HG03064 (cell line): ENCODE measurements around the gene CST9L.

ENCODE experiments used
- ATAC-seq: cut with Tn5 transposase; IDR thresholded peaks from one replicate; pipeline ENCODE4 v1.9.1; 2021; ENCODE audit warnings: low read depth; ENCODE audit not compliant: unreplicated experiment

CST9L gene

DNA sequence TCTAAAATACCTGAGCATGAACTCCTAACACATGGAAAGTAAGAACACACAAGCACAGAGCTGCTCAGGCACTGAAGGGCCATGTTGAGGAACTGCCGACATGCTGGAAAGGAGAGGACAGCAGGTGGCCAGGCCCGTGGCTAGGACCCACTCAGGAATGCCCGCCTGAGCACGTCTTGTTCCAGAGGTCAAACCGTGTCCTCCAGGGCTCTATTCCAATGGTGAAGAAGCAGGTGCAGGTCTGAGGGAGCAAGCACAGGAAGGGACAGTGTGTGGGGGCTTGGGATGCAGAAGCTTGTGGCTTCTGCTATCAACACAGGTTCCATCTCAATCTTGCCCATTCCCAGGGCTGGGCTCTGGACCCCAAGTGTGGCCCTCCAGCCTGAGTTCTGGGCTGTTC, 20.7 kb downstream of the CST9L start:
- no peak for ATAC-seq

DNA sequence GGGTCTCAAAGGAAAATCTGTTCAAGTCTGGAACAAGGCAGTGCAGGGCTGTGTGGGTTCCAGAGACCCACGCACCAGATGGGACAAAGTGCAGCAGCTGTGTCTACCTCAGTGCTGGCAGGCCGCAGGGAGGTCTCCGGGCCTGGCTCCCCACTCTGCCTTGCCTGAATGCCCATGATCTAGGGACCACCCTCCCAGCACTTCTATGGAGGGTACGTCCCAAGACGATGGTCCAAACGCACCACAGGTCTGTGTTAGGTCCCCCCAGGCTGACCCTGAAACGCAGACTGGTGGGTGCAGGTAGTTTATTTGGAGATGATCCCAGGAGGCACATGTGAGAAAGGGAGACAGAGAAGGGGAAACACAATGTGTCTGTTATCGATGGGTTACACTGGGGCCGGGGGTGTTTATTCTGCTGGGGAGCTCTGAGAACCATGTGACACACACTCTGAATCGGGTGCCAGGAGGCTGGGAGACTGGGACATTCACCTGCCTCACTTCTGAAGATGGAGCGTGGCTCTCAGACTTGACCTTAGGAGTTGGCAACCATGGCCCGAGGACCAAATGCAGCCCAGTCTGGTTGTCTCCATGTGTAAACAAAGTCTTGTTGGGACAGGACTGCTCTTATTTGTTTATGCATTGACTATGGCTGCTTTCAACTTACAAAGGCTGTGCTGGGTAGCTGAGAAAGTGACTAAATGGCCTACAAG, 21.7 kb downstream of the CST9L start:
- ATAC-seq, result no peak

DNA sequence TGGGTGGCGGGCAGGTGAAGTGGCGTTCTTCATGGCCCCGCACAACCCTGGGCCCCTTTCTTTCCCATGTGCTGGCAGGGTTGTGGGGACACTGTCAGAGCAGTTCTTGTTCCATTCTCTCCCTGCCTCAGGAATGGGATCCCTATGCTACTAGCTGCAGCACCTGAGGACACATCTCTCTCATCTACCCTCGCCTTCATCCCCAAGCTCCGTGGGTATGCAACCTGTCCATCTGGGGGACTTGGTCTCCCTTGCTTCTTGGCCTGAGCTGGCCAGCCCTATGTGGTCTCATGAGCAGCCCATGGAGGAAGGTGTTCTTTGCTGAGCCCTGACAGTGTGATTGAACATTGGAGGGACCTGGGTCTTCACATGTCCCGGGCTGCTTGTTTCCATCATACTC, 24.2 kb downstream of the CST9L start:
- ATAC-seq, result no peak

DNA sequence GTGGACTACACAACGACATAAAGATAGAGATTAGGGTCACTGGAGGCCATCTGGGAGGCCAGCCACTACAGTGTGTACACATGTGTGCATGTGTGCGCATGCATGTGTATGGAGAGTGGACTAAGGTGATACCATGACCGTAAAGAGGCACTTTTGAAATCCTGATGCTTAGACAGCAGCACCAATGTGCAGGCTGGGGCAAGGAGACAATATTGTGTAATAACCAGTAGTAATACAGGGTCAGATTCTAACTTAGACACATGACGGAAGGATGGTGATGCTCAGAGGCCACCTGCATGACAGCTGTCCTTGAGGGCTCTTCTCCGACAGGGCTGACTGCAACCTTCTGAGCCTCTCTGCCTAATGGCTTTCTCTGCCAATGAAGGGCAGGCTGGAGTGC, 25.5 kb downstream of the CST9L start:
- ATAC-seq, result no peak

DNA sequence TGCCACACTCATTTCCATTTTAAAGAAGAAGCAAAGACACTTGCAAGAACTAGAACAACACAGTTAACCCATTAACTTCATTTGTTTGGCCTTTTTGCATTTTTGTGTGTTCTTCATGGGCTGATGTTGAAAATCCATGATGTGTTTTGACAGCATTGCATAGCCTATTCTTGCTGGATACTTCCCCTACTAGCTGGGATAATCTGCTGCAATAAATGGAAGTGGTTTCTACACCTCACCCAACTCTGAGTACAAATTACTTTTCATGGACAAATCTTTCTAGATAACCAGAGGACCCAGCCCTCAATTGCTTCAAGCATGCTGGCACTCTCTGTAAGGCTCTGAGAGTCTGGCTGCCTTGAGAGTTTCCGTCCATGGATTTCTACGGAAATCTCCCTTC, 26.5 kb downstream of the CST9L start:
- no peak for ATAC-seq

DNA sequence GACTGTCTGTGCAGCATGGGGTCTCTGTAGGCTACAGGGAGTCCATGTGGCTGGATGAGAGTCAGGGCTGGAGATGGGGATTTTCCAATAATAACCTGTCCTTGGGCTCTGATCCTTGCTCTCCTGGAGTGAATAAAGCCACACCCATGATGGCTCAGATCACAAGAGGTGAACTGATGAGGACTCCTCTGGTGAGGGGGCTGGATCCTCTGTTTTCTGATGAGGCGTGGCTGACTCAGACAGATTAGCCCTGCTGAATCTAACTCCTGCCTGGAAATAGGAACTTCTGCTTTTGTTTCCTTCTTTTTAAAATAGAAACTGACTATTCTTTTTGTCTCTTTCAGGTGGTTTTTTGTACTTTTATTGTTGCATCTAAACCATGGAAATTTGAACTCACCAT, 27.0 kb downstream of the CST9L start:
- no peak for ATAC-seq

DNA sequence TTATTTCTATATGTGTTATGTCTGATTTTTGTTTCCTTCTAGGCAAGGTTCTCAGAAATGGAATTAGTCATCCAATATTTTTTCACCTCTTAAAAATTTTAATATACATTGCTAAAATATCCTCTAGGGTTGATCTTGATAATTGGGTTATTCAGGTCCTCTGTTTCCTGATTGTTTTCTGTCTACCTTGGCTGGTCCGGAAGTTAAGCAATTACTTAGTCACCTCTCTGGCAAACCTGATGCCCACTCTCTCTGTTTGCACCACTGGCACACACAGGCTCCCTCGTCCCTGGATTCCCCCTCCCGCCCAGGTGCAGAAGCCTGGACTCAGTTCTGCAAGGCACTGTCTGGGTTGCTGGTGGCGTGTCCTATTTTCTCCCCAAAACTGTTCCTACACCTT, 27.7 kb downstream of the CST9L start:
- ATAC-seq, result no peak

DNA sequence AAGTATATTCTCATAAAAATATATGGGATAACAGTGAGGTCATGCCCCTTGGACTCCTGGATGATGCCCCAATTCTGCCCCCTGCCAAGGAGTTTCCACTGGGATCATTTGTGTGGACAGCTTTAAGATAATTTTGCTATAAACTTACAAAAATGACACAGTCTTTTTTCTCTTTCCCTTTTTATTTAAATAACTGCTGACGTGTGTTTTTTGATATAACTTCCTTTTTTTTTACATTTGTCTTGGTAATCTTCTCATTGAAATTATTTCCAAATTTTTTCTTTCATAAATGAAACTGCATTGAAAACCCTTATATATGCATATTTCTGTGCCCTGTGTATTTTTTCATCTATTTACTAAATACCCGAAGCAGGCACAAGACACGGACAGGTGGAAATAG, 31.3 kb downstream of the CST9L start:
- no peak for ATAC-seq

DNA sequence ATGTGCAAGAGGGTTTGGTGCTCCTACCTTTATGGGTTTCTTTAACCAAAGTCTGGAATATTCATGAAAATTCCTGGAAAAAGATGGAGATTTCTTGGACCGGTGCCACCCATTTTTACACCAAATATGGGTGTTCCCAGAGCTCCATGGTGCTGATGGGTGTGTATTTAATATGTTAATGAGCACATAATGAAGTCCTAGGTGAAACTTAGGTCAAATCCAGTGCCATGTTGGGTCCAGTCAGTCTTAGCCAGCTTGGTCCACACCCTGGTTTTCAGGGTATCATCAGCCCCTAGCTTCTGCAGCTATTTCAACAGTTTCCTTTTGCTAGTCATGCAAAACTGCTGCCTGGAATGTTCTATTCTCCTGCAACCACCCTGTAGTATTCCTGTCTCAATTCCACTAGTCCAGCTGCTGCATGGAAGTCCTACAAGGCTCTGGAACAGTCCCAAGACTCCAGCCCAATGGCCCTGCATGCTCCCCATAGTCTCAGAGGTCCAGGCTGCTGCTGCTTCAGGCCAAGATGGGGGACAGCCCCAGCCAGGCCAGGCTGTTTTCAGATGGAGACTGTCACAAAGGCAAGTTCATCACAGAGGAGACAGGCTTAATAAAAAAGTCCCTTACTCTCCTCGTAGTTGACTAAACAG, 31.8 kb downstream of the CST9L start:
- ATAC-seq, result no peak

DNA sequence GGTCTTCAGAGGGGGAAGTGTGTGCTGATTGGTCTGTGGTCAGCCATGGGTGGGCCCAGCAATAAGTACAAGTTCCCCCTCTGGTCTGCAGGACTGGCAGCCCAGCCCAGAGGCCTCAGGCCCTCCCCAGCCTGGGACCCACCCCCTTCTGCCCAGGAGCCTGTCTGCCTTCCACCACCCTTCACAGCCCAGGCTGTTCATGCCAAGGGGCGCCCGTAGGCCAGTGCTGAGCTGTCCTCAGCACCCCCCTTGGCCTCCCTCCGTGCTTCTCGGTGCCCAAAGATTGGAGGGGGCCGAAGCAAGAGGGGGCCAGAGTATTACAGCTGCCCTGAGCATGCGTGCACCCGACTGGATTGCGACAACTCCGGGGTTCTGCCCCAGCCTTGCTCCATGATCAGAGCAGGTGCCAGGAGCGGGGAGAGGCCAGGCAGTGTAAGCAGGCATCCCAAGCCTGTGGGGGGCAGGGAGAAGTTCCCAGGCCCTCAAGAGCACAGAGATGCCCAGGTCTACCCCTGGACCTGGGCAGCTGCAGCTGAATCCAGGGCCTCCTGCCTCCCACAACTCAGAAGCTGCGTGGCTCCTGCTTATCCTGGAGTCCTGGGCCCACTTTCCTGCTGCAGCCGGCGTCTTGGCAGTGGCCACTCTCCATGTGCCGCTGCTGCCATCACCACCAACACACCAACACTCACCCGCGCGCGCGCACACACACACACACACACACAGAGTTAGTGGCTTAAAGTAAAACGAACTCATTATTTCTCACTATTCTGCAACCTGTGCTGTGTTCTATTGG, 33.3 kb downstream of the CST9L start:
- ATAC-seq, result no peak

DNA sequence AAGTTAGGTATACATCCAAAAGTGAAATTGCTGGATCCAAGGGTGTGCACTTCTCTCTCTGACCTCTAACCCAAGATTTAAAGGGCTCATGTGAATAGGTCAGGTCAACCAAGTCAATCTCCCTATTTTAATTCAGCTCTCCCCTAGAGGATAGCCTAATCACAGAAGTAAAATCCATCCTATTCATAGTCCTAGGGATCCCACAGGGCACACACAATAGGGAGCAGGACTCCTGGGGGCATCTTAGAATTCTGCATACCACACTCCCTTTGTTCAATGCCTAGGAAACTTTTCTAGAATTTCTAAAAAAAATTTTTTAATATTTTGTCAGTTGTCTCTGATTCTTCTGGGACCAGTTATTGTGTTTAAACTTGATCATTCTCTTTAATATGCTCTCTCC, 35.1 kb downstream of the CST9L start:
- ATAC-seq, result no peak

DNA sequence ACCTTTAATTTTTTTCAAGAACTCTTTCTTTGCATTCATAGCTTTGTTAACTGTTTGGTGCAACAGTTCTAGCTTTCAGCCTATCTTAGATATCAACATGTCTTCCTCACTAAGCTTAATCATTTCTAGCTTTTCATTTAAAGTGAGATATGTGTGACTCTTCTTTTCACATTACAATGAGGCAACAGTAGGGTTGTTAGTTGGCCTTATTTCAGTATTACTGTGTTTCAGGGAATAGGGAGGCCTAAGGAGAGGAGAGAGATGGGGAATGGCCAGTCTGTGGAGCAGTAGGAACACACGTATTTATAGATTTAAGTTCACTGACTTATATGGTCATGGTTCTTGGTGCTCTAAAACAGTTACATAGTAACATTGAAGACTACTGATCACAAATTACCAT, 35.8 kb downstream of the CST9L start:
- no peak for ATAC-seq

DNA sequence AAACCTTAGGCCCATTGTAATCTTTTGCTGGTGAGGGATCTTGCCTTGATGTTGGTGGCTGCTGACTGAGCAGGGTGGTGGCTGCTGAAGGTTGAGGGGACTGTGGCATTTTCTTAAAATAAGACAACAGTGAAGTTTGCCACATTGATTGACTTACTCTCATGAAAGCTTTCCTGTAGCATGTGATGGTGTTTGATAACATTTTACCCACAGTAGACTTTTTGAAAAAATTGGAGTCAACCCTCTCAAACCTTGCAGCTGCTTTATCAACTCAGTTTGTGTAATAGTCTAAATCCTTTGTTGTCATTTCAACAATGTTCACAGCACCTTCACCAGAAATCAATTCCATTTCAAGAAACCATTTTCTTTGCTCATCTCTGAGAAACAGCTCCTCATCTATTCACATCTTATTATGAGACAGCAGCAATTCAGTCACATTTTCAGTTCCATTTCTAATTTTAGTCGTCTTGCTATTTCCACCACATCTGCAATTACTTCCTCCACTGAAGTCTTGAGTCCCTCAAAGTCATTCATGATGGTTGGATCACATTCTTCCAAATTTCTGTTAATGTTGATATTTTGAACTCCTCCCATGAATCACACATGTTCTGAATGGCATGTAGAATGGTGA, 37.2 kb downstream of the CST9L start:
- no peak for ATAC-seq

DNA sequence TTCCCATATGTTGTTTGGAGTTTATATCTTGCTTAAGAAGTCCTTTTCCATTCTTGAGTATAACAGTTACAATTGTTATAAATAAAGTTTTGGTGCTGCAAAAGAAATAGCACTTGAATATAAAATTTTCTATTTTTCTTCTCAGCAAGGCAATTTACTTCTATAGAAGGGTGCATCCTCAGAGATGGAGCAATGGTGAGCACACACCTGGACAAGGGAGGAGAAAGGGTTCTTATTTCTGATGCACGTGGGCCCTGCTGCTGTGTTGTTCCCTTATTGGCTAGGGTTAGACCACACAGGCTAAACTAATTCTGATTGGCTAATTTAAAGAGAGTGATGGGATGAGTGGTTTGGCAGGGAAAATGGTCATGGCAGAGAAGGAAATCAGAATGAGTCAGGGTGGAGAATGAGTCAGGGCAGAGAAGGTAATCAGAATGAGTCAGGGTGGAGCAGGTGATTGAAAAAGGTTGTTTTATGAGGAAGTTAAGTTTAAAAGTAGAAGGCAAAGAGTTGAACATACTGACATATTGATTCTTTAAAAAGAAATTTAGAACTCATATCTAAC, 39.3 kb downstream of the CST9L start:
- no peak for ATAC-seq

DNA sequence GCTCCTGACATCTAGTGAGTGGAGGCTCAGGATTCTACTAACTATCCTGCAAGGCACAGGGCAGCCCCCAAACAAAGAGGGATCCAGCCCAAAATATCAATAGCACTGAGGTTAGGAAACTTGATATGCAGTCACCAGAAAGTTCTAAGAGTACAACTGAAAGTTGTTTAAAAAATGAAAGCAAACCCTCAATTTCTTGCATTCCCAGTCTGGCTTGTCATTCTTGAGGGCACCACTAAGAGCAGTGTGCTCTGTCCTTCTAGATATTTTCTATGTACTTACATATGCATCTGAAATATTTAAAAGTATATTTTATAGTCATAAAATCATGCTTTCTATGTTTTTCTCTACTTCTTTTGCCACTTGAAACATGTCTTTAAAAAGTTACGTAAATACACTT, 41.4 kb downstream of the CST9L start:
- no peak for ATAC-seq

DNA sequence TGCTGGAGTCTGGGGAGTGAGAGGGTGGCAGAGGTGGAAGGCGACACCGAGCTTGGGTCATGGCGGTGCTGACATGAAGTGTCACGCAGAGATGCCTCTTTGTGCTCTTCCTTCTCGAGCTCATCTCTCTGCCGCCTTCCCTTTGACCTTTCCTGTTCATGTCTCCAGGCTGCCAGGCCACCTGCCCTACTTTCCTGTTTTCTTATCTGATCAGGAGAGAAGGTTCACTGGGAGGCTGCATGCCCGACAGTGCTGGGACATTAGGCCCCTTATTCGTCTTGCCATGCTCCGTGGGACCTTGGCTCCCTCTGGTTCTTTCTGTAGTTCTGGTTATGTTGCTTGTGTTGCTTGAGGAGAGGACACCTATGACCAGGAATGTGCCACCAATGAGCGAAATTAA, 44.1 kb downstream of the CST9L start:
- no peak for ATAC-seq

DNA sequence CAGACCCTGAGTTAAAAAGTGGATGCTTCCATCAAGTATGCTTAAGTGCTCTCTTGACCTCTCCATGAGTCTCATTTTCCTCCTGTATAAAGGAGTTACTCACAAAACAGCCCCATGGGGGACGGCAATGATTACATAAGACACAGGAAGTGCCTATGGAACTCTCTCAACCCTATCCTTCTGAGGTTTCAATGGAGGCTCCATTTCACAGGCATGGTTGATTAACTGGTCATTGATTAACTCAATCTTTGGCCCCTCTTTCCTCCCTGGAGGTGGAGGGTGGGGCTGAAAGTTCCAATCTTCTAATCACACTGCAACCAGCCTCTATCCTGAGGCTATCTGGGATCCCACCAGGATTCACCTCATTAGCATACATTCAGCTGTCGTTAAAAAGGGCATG, 48.1 kb downstream of the CST9L start:
- no peak for ATAC-seq

DNA sequence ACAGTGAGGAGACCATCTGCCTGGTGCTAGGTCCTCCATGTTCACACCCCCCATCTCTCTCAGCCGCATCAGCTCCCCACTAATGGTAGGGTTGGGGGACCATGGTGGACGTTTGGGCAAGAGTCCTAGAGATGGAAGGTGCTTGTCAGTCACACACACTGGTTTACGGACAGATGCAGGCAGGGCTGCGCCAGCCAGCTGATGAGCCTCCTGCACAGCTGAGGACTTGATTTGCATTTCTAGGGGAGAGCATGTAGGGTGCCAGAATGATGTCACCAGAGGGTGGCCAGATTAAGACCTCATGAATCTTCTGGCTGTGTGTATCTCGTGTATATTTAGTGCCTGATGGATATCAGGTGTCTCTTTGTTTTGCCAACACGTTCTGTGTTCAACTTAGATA, 48.7 kb downstream of the CST9L start:
- ATAC-seq, result no peak

DNA sequence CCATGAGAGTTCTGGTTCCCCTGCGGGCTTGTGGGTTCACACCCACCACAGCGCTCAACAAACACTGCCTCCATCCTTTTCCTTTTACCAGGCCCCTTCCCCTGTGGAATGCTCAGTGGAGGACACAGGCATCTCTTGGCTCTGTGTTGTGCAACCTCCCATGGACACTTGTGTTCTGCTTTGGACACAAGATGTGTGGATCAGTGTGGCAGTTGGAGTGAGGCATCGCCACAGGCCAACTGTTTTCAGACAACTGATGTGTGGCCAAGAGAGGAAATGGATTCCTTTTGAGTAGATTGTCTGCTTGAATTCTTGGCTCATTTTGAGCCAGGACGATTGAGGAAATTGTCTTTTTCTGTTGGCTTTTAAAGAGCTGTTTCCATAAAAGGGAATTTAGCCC, 50.6 kb downstream of the CST9L start:
- ATAC-seq, result no peak

DNA sequence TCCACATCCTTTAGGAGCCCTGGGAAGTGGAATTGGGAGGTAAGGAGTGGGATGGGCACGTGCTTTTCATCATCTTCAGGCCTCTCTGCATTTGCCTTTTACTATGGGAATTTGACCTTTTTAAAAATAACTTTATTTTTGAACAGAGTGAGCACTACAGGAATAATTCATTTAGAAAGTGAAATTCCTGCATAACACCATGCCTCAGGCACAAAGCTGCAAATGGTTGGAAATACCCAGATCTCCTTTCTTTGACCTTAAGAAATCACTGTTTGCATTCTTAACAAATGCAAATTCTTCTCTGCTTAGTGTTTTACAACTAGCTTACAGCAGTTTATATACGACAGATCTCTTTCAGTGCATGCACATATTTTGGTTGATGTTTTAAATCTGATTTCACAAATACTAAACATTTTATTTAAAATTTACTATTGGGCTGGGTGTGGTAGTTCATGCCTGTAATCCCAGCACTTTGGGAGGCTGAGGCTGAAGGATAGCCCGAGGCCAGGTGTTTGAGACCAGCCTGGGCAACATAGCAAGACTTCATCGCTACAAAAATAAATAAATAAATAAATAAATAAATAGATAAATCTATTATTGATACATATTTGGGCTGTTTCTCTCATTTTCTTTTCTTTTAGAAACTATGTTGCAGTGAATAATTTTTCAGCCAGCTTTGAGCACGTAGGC, 52.9 kb downstream of the CST9L start:
- ATAC-seq, result no peak

DNA sequence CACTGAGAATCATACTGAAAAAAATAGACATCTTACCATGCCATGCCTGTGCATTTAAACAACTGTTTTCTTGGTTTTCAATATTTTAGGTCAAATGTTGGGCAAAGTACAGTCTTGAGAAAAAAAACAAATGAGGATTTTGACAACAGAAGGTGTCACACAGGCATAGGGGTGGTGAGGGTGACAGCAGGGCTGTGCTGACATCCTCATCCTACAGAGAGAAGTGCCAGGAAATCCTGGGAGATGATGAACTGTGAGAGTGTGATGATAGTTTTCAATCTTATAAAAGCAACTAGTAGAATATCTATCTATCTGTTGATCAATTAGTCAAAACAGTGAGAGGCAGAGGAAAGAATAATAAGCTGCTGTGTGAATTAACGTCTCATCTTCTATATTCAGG, 53.4 kb downstream of the CST9L start:
- no peak for ATAC-seq
